GM13976 (cell line): ENCODE data around the gene KHDRBS1.

Experiments
- DNase-seq: peaks from one replicate; pipeline ENCODE4 v3.0.0; 2012; ENCODE audit warnings: low spot score
- in situ Hi-C: fragments of 300-500 bp; cut with MboI; formaldehyde crosslinking; loops from one replicate; pipeline ENCODE4 v1.12.0; 2022; ENCODE audit warnings: low sequenced_read_pairs, mixed read lengths, inconsistent platforms; ENCODE audit not compliant: unreplicated experiment
- TF ChIP-seq, protein P1 (sequence below): IDR thresholded peaks from 2 replicates; pipeline ENCODE4 v1.5.1; 2012; ENCODE audit warnings: borderline replicate concordance, mild to moderate bottlenecking; ENCODE audit not compliant: insufficient read depth; ENCODE audit errors: extremely low read depth, missing control alignments, control extremely low read depth

KHDRBS1 gene

GRCh38 chr1:32045772-32046171, 32.1 kb downstream of the KHDRBS1 start:
- TF ChIP-seq, protein P1, sequence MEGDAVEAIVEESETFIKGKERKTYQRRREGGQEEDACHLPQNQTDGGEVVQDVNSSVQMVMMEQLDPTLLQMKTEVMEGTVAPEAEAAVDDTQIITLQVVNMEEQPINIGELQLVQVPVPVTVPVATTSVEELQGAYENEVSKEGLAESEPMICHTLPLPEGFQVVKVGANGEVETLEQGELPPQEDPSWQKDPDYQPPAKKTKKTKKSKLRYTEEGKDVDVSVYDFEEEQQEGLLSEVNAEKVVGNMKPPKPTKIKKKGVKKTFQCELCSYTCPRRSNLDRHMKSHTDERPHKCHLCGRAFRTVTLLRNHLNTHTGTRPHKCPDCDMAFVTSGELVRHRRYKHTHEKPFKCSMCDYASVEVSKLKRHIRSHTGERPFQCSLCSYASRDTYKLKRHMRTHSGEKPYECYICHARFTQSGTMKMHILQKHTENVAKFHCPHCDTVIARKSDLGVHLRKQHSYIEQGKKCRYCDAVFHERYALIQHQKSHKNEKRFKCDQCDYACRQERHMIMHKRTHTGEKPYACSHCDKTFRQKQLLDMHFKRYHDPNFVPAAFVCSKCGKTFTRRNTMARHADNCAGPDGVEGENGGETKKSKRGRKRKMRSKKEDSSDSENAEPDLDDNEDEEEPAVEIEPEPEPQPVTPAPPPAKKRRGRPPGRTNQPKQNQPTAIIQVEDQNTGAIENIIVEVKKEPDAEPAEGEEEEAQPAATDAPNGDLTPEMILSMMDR: no peak
- in situ Hi-C loops: no loop called here
- no peak for DNase-seq

- no peak for DNase-seq
- in situ Hi-C loops: no loop called here
- TF ChIP-seq, protein P1: no peak
Observed at GRCh38 chr1:32047701-32048100, 34.0 kb downstream of the KHDRBS1 start.

GRCh38 chr1:32048440-32048839, 34.8 kb downstream of the KHDRBS1 start:
- TF ChIP-seq, protein P1: no peak
- no peak for DNase-seq
- in situ Hi-C loops: no loop called here

DNA sequence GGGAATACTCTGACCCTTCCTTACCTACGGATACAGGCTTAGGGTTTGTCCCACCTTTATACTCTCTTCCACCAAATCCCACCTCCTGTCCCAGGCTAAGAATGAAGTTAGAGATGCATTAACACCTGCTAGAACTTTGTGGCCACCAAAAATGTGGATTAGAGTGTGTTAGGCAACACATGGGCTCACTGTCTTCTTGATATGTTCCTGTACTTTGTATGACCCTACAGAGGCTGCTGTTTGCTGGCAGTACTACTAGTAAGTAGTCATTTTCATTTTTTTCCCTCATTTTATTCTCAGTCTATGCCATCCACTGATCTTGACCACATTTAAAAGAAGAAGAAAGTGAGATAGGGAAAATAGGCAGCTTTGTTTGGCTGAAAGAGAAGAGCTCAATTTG, 38.0 kb downstream of the KHDRBS1 start:
- TF ChIP-seq, protein P1: no peak
- no peak for DNase-seq
- in situ Hi-C loops: no loop called here

DNA sequence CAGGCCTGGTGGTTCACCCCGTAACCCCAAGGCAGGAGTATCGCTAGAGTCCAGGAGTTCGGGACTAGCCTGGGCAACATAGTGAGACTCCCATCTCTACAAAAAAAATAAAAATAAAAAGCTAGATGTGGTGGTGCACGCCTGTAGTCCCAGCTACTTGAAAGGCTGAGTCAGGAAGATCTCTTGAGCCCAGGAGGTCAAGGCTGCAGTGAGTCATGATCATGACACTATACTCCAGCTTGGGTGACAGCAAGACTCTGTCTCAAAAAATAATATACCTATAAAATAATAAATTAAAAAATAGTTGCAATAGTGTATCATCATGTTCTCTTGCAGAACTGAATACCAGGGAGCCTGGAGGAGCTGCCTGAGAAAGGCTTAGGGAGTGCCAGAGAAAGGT, 39.2 kb downstream of the KHDRBS1 start:
- TF ChIP-seq, protein P1: no peak
- in situ Hi-C loops: no loop called here
- no peak for DNase-seq

GRCh38 chr1:32055416-32055815, 41.7 kb downstream of the KHDRBS1 start:
- TF ChIP-seq, protein P1: no peak
- DNase-seq: no peak
- in situ Hi-C loops: no loop called here

DNA sequence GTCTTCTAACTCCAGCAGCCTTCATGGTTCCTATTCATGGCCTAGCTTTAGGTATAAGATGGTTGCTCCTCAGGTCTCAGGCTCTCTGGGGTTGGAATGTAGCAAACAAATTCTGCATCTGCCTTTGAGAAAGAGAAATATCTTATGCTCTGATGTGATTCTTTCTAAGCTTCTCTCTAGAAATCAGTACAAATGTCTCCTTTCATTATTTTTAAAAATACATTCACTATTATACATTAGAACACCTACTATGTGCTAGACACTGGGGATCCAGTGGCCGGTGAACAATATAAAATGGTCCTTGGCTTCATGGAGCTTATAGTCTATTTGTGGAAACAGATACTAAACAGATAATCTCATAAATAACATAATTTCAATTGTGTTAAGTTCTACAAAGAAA, 42.9 kb downstream of the KHDRBS1 start:
- no peak for DNase-seq
- TF ChIP-seq, protein P1: no peak
- in situ Hi-C loops: no loop called here
